ENCODE data around the gene DNAI2.

Gene DNAI2

GRCh38 chr17:74268558-74268957, 5.5 kb upstream of the DNAI2 start:
- no peaks in the 10 kb centered on the region for H3K79me2 ChIP-seq (ENCODE audit: insufficient read depth, low read length)
- H3K4me3 ChIP-seq (ENCODE audit: low read depth, low read length, poor library complexity, severe bottlenecking) = no peak overlapping the region
- H4K20me1 ChIP-seq (ENCODE audit: insufficient read depth, low read length) = no peaks in the 10 kb centered on the region
- H3K4me1 ChIP-seq (ENCODE audit: insufficient read depth, low read length, severe bottlenecking) = no peaks in the 10 kb centered on the region
- H3K9me2 ChIP-seq (ENCODE audit: low read depth, low read length) = no peaks in the 10 kb centered on the region
- TF ChIP-seq CTCF (IDR thresholded peaks at IDR 0.05; ENCODE audit: low read length) (no peak), EZH2 (IDR thresholded peaks at IDR 0.05; ENCODE audit: borderline replicate concordance, low read length) (no peak)
- H3F3A ChIP-seq (ENCODE audit: insufficient read depth, low read length) = no peaks in the 10 kb centered on the region
- H3K4me2 ChIP-seq (ENCODE audit: low read length) = no peak overlapping the region
- H3K9ac ChIP-seq (ENCODE audit: low read length) = no peak overlapping the region
- no peaks in the 10 kb centered on the region for H3K36me3 ChIP-seq (ENCODE audit: insufficient read depth, low read length)
- no peak overlapping the region for H2AFZ ChIP-seq (ENCODE audit: low read length)
- no peaks in the 10 kb centered on the region for H3K27me3 ChIP-seq (ENCODE audit: insufficient read depth, low read length)
- H3K27ac ChIP-seq (ENCODE audit: low read depth, low read length, poor library complexity, severe bottlenecking) = no peak overlapping the region
- no peaks in the 10 kb centered on the region for H3K9me3 ChIP-seq (ENCODE audit: low read length)

GRCh38 chr17:74270333-74270732, 3.7 kb upstream of the DNAI2 start:
- Histone ChIP-seq H3K9ac (ENCODE audit: low read length) (no peak overlapping the region), H3K27ac (ENCODE audit: low read depth, low read length, poor library complexity, severe bottlenecking) (no peak overlapping the region), H4K20me1 (ENCODE audit: insufficient read depth, low read length) (no peaks in the 10 kb centered on the region), H3K79me2 (ENCODE audit: insufficient read depth, low read length) (no peaks in the 10 kb centered on the region), H3K4me1 (ENCODE audit: insufficient read depth, low read length, severe bottlenecking) (no peaks in the 10 kb centered on the region), H3K27me3 (ENCODE audit: insufficient read depth, low read length) (no peaks in the 10 kb centered on the region), H3K9me2 (ENCODE audit: low read depth, low read length) (no peaks in the 10 kb centered on the region), H2AFZ (ENCODE audit: low read length) (no peak overlapping the region), H3K36me3 (ENCODE audit: insufficient read depth, low read length) (no peaks in the 10 kb centered on the region), H3F3A (ENCODE audit: insufficient read depth, low read length) (no peaks in the 10 kb centered on the region), H3K4me3 (ENCODE audit: low read depth, low read length, poor library complexity, severe bottlenecking) (no peak overlapping the region), H3K4me2 (ENCODE audit: low read length) (no peak overlapping the region), H3K9me3 (ENCODE audit: low read length) (no peaks in the 10 kb centered on the region)
- no peak for TF ChIP-seq CTCF (IDR thresholded peaks at IDR 0.05; ENCODE audit: low read length)
- TF ChIP-seq EZH2 (IDR thresholded peaks at IDR 0.05; ENCODE audit: borderline replicate concordance, low read length) = no peak

GRCh38 chr17:74271281-74271680, 2.8 kb upstream of the DNAI2 start:
- H3K79me2 ChIP-seq (ENCODE audit: insufficient read depth, low read length) = no peaks in the 10 kb centered on the region
- H3K9ac ChIP-seq (ENCODE audit: low read length) = no peak overlapping the region
- no peaks in the 10 kb centered on the region for H3K4me1 ChIP-seq (ENCODE audit: insufficient read depth, low read length, severe bottlenecking)

More at GRCh38 chr17:74271281-74271680, 2.8 kb upstream of the DNAI2 start:
- H3K9me3 ChIP-seq (ENCODE audit: low read length) = no peaks in the 10 kb centered on the region
- no peak overlapping the region for H3K27ac ChIP-seq (ENCODE audit: low read depth, low read length, poor library complexity, severe bottlenecking)
- H3F3A ChIP-seq (ENCODE audit: insufficient read depth, low read length) = no peaks in the 10 kb centered on the region
- H3K9me2 ChIP-seq (ENCODE audit: low read depth, low read length) = no peaks in the 10 kb centered on the region
- H2AFZ ChIP-seq (ENCODE audit: low read length) = no peak overlapping the region
- H3K4me3 ChIP-seq (ENCODE audit: low read depth, low read length, poor library complexity, severe bottlenecking) = no peak overlapping the region
- H3K27me3 ChIP-seq (ENCODE audit: insufficient read depth, low read length) = no peaks in the 10 kb centered on the region
- TF ChIP-seq EZH2 (IDR thresholded peaks at IDR 0.05; ENCODE audit: borderline replicate concordance, low read length) (no peak), CTCF (IDR thresholded peaks at IDR 0.05; ENCODE audit: low read length) (no peak)
- no peak overlapping the region for H3K4me2 ChIP-seq (ENCODE audit: low read length)
- H3K36me3 ChIP-seq (ENCODE audit: insufficient read depth, low read length) = no peaks in the 10 kb centered on the region
- no peaks in the 10 kb centered on the region for H4K20me1 ChIP-seq (ENCODE audit: insufficient read depth, low read length)
